HepG2 (cell line): ENCODE measurements around the gene KLRK1. TPM values are rescaled to one million over a fixed set of nuclear protein-coding genes. Genes with fewer than 3 reads are reported as not detected.

Experiments used
- ATAC-seq: fragments of 200-7000 bp; cut with Tn5 transposase; 3 replicates; pipeline ENCODE4 v1.9.1; 2020; ENCODE audit warnings: mild to moderate bottlenecking, moderate library complexity
- BruUV-seq: library from RNA; stranded (reverse); fragments of 400-500 nt; replicated peaks from 2 replicates; lab custom pipeline; 2021; lab: Mats Ljungman, UMichigan
- CTCF ChIA-PET: fragments of 300-600 bp; formaldehyde crosslinking; extraction: SDS; loops from one replicate; lab custom pipeline; 2021; ENCODE audit warnings: low total read pairs, inconsistent platforms, low intra/inter-chr PET ratio; lab: Yijun Ruan, JAX
- POLR2A ChIA-PET: fragments of 350-600 bp; sonication (Branson Sonifier 250); formaldehyde crosslinking; loops from one replicate; lab custom pipeline; 2020; ENCODE audit warnings: antibody characterized with exemption, inconsistent platforms; lab: Yijun Ruan, JAX
- DNase-seq: peaks from one replicate; pipeline ENCODE4 v3.0.0-alpha.2; 2015; ENCODE audit warnings: low spot score
- FAIRE-seq: peaks from 3 replicates; lab custom pipeline; 2011; peaks lifted over from hg19 to GRCh38; lab: Jason Lieb, UNC
- H2AFZ ChIP-seq: one replicate; pipeline ENCODE4 v1.6.1; 2011; ENCODE audit warnings: low read length, inconsistent platforms
- H3K27ac ChIP-seq: fragments of 300-600 bp; 3 replicates; pipeline ENCODE4 v1.8.0; 2011; ENCODE audit warnings: mixed run types, mild to moderate bottlenecking, mixed read lengths, low read length, inconsistent platforms; ENCODE audit not compliant: insufficient read depth; ENCODE audit errors: extremely low read length
- H3K27me3 ChIP-seq, 2 experiments: fragments of 200-600 bp in 1 of 2; 2 replicates in 1 of 2; 3 replicates in 1 of 2; pipeline versions ENCODE4 v1.6.0 to v1.8.0; 2011; ENCODE audit warnings: low read length in 2 of 2, mild to moderate bottlenecking in 2 of 2, moderate library complexity in 2 of 2, inconsistent platforms in 1 of 2; ENCODE audit not compliant: insufficient read depth in 2 of 2, control insufficient read depth in 1 of 2
- H3K36me3 ChIP-seq, 2 experiments: fragments of 200-600 bp in 1 of 2; replicated peaks in 1 of 2; 2 replicates in 1 of 2; 3 replicates in 1 of 2; pipeline versions ENCODE4 v1.5.1 to v1.8.0; 2011; ENCODE audit warnings: low read length in 2 of 2, inconsistent platforms in 1 of 2; ENCODE audit not compliant: insufficient read depth in 2 of 2, control insufficient read depth in 1 of 2
- H3K4me1 ChIP-seq: 2 replicates; pipeline ENCODE4 v1.5.1; 2012; ENCODE audit warnings: low read length, inconsistent platforms; ENCODE audit not compliant: insufficient read depth
- H3K4me2 ChIP-seq: 2 replicates; pipeline ENCODE4 v1.6.0; 2011; ENCODE audit warnings: low read depth, low read length, inconsistent platforms
- H3K4me3 ChIP-seq, 3 experiments: fragments of 200-600 bp in 1 of 3; sonication (generic), shearing (Covaris generic) in 1 of 3; replicated peaks in 1 of 3; 2 replicates each; pipeline ENCODE4 v1.5.1; 2011 to 2016; ENCODE audit warnings: low read length in 3 of 3, inconsistent platforms in 2 of 3, low read depth in 2 of 3, mild to moderate bottlenecking in 2 of 3, control low read depth in 1 of 3, mixed read lengths in 1 of 3; ENCODE audit not compliant: insufficient read depth in 1 of 3
- H3K79me2 ChIP-seq: one replicate; pipeline ENCODE4 v1.6.1; 2011; ENCODE audit warnings: low read length, inconsistent platforms; ENCODE audit not compliant: insufficient read depth
- H3K9ac ChIP-seq: 2 replicates; pipeline ENCODE4 v1.6.0; 2011; ENCODE audit warnings: mild to moderate bottlenecking, low read depth, low read length, inconsistent platforms; ENCODE audit not compliant: insufficient read depth
- H3K9me3 ChIP-seq: 2 replicates; pipeline ENCODE4 v1.5.1; 2012; ENCODE audit warnings: mild to moderate bottlenecking, low read length
- H4K20me1 ChIP-seq: 2 replicates; pipeline ENCODE4 v1.6.0; 2011; ENCODE audit warnings: inconsistent platforms, mild to moderate bottlenecking, low read length, moderate library complexity; ENCODE audit not compliant: insufficient read depth
- ADNP ChIP-seq: sonication (generic); formaldehyde crosslinking; IDR thresholded peaks from 2 replicates; pipeline ENCODE4 v1.4.0; 2020; ENCODE audit warnings: missing genetic modification reagents
- ZKSCAN8 ChIP-seq: IDR thresholded peaks from 2 replicates; pipeline ENCODE4 v1.6.1; 2016; ENCODE audit warnings: borderline replicate concordance, missing genetic modification reagents, missing compliant biosample characterization
- in situ Hi-C: cut with HindIII; loops from 2 replicates; pipeline ENCODE4 v1.10.0; 2017; ENCODE audit warnings: low pct_unique_long_range_greater_than_20kb; ENCODE audit not compliant: extremely low pct_ligation_motif_present
- intact Hi-C: fragments of 100-400 bp; cut with micrococcal nuclease; formaldehyde crosslinking; loops from one replicate; pipeline ENCODE4 v1.10.0; 2022; ENCODE audit not compliant: unreplicated experiment
- polyA plus RNA-seq, 8 experiments: library from polyadenylated mRNA; depleted of rRNA in 3 of 8; stranded (reverse) in 7 of 8; unstranded in 1 of 8; fragments of >200 nt; fragmentation: Illumina TruSeq in 4 of 8; extraction: Trizol in 4 of 8; gene quantifications; 2 replicates each; pipeline versions ENCODE4 v1.2.1 to v1.2.3, GENCODE V29; 2011 to 2016; ENCODE audit warnings: low read depth in 4 of 8, missing spikeins in 1 of 8, mixed read lengths in 1 of 8; ENCODE audit not compliant: insufficient read depth in 1 of 8
- total RNA-seq, 5 experiments: library from RNA; depleted of rRNA; stranded (reverse); fragments of >200 nt; fragmentation: Illumina TruSeq; extraction: Trizol; gene quantifications; 2 replicates each; pipeline ENCODE4 v1.2.3, GENCODE V29; 2016; ENCODE audit warnings: low read depth in 1 of 5
- TF ChIP-seq, protein P1 (sequence below): sonication (generic); formaldehyde crosslinking; IDR thresholded peaks from 2 replicates; pipeline ENCODE4 v1.5.1; 2020; ENCODE audit warnings: mild to moderate bottlenecking, missing genetic modification reagents, borderline replicate concordance

The KLRK1 gene
- total and polyA plus RNA-seq, 2 of the 13 experiments (the other 11 are each of a cell fraction or from before 2014, with no cell fraction given), result not detected

- TF ChIP-seq, protein P1, sequence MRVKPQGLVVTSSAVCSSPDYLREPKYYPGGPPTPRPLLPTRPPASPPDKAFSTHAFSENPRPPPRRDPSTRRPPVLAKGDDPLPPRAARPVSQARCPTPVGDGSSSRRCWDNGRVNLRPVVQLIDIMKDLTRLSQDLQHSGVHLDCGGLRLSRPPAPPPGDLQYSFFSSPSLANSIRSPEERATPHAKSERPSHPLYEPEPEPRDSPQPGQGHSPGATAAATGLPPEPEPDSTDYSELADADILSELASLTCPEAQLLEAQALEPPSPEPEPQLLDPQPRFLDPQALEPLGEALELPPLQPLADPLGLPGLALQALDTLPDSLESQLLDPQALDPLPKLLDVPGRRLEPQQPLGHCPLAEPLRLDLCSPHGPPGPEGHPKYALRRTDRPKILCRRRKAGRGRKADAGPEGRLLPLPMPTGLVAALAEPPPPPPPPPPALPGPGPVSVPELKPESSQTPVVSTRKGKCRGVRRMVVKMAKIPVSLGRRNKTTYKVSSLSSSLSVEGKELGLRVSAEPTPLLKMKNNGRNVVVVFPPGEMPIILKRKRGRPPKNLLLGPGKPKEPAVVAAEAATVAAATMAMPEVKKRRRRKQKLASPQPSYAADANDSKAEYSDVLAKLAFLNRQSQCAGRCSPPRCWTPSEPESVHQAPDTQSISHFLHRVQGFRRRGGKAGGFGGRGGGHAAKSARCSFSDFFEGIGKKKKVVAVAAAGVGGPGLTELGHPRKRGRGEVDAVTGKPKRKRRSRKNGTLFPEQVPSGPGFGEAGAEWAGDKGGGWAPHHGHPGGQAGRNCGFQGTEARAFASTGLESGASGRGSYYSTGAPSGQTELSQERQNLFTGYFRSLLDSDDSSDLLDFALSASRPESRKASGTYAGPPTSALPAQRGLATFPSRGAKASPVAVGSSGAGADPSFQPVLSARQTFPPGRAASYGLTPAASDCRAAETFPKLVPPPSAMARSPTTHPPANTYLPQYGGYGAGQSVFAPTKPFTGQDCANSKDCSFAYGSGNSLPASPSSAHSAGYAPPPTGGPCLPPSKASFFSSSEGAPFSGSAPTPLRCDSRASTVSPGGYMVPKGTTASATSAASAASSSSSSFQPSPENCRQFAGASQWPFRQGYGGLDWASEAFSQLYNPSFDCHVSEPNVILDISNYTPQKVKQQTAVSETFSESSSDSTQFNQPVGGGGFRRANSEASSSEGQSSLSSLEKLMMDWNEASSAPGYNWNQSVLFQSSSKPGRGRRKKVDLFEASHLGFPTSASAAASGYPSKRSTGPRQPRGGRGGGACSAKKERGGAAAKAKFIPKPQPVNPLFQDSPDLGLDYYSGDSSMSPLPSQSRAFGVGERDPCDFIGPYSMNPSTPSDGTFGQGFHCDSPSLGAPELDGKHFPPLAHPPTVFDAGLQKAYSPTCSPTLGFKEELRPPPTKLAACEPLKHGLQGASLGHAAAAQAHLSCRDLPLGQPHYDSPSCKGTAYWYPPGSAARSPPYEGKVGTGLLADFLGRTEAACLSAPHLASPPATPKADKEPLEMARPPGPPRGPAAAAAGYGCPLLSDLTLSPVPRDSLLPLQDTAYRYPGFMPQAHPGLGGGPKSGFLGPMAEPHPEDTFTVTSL (CRISPR knock-in tag), result no peak
Measured at GRCh38 chr12:10405294-10405693, 15.5 kb upstream of the KLRK1 start (continued).

- Histone ChIP-seq H3K4me3 (no peak overlapping the region), H3K4me2 (no peak overlapping the region), H2AFZ (no peak overlapping the region), H3K9me3 (no peaks in the 10 kb centered on the region), H3K27me3 (no peaks in the 10 kb centered on the region), H3K9ac (no peak overlapping the region), H3K4me1 (no peaks in the 10 kb centered on the region), H3K36me3 (no peaks in the 10 kb centered on the region), H4K20me1 (no peaks in the 10 kb centered on the region), H3K79me2 (no peaks in the 10 kb centered on the region), H3K27ac (no peak overlapping the region)
- no TSS peak for BruUV-seq
- no peak for TF ChIP-seq ZKSCAN8 (CRISPR knock-in tag)
- no peak for TF ChIP-seq ADNP (CRISPR knock-in tag)
- ChIA-PET POLR2A (no interaction called here), CTCF (no interaction called here)
- DNase-seq (no peak), FAIRE-seq (no peak), ATAC-seq (no peak)
- intact Hi-C loops, result no loop called here
- in situ Hi-C loops, result no loop called here
Measured at GRCh38 chr12:10404798-10405197, 15.0 kb upstream of the KLRK1 start.
